GM19351 (cell line): ENCODE measurements around the gene ZNF462.

ENCODE experiments used
- ATAC-seq: cut with Tn5 transposase; IDR thresholded peaks from one replicate; pipeline ENCODE4 v1.9.1; 2021; ENCODE audit warnings: mild to moderate bottlenecking, moderate library complexity; ENCODE audit not compliant: unreplicated experiment

Gene ZNF462

DNA sequence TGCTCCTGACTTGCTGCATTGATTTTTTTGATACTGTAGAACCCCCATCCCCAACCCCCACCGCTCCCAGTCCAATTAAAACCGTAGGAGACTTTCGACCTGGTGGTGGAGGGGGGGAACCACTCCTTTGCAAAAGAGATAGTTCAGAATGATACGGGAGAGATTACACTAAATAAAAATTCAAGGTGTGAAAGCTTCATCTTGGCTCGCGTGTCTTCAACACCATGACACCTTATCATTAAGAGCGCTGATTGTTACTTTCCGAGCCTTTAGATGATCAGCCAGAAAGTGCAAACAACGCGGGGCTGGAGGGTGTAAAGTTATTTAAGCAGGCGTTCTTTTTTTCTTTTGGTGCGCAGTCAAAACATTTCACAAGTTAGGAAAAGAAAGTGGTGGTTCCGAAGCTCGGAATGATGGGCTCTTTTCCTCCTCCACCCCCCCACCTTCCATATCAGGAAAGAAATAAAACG is 1.3 kb upstream of the ZNF462 start:
- no peak for ATAC-seq

GRCh38 chr9:106862110-106862820 is 701 bp upstream of the ZNF462 start:
- no peak for ATAC-seq

DNA sequence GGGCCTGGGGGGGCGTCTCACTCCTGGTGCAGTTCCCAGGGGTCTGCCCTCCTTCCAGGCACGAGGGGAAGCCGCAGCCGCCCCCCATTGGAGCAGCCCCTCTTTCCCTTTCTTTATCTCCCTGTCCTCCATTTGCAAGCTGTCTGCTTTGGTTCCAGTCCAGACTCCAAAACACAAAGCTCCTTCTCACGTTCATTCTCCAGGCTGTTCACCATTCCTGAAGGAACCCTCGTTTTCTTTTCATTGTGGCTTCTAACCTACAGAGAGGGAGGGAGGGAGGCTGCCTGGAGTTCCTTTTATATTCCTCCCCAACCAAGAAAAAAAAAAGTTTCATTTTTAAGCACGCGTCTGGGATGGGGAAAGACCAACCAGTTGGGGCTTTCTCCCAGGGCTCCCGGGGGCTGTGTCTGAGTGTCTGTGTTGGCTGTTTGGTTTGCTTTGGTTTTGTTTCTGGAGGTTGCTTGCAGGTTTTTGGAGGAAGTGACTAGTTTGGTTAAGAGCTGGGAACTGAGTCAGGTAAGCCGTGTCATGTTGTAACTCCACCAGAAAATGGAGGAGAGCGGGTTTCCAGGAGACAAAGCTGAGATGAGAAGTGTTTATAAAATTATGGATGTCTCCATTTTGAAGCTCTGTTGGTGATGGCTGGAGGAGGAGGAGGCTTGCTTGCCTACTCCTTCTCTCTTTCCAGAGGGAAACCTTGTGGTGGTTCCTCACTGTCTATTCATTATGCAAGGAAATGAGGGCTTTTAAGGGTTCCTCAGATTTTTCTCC is 1.6 kb downstream of the ZNF462 start:
- no peak for ATAC-seq

DNA sequence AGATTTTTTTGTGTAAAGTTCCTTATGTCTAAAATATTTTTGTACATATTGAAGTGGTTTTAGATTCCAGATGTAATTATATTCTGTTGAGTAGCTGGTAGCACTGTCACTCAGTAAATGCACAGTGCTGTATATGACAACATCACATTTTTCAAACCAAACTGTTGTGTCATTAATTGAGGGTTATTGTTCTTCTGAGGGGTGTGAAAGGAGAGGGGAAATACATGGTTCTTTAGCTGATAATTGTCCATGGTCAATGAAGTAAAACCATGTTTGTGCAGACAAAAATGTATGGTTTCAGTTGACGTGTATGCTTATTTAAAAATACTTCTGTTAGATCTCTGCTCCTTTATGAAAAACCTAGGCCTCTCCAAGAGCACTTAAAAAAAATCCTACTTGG is 3.3 kb downstream of the ZNF462 start:
- no peak for ATAC-seq

- no peak for ATAC-seq
These were observed 4.3 kb downstream of the ZNF462 start for GRCh38 chr9:106867286-106867685.

- ATAC-seq, result no peak
These were observed 5.1 kb downstream of the ZNF462 start for GRCh38 chr9:106868087-106868486.

GRCh38 chr9:106868565-106868964 is 5.6 kb downstream of the ZNF462 start:
- no peak for ATAC-seq

DNA sequence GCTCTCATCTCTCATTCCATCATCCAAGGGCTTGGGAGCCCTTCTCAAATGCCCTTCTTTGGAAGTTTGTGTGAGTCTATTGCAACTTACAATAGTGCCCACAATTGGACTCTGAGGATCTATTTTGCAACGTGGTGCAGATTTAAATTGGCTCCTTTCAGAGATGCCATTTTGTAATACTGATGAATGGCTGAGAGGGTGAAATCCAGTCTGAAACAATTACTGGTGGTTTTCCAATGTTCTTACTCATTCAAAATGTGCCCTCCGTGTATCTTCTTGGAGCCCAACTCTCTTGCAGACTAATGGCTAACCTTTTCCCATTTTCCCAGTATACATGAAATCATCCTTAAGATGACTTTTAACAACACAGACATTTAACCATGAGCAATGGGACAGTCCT is 6.1 kb downstream of the ZNF462 start:
- no peak for ATAC-seq

DNA sequence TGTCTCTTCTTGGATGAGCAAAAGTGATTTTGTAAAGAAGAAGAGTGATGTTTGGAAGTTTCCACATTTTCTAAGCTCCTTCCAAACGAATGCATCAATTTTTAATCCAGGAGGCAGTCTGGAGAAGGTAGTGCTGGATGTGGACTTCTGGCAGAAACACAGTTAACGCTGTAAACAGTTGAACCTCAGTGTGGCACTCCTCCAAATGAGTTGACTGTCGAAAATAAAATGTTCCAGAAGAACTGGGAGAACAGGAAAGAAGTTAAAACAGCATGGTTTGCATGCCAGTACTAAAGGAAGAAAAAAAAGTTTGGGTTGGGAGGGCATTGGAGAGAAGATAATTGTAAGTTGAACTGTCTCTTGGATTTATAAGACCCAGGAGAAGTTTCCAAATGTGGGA is 6.5 kb downstream of the ZNF462 start:
- no peak for ATAC-seq

- no peak for ATAC-seq
These were observed 9.7 kb downstream of the ZNF462 start for GRCh38 chr9:106872641-106873040.

- no peak for ATAC-seq
These were observed 11.1 kb downstream of the ZNF462 start for GRCh38 chr9:106874031-106874430.

DNA sequence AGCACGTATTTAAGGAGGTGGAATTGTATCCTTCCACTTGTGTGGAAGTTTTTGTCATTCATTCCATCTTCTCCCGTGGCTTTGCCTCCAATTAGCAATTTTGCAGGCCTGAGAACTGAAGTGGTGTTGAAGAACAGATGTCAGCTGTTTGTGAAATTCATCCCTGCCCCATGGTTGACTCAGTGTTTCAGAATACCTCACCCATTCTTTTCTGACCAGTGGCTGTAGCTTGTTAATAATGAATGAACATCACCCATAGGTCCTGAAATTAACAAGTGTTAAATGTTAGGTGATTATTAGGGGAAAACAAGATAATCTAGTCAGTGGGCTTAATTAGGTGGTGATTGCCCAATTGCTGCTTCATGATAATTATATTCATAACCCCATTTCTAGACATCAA is 11.7 kb downstream of the ZNF462 start:
- no peak for ATAC-seq

- no peak for ATAC-seq
These were observed 12.6 kb downstream of the ZNF462 start for GRCh38 chr9:106875529-106875928.

- no peak for ATAC-seq
These were observed 14.4 kb downstream of the ZNF462 start for GRCh38 chr9:106877345-106877744.

DNA sequence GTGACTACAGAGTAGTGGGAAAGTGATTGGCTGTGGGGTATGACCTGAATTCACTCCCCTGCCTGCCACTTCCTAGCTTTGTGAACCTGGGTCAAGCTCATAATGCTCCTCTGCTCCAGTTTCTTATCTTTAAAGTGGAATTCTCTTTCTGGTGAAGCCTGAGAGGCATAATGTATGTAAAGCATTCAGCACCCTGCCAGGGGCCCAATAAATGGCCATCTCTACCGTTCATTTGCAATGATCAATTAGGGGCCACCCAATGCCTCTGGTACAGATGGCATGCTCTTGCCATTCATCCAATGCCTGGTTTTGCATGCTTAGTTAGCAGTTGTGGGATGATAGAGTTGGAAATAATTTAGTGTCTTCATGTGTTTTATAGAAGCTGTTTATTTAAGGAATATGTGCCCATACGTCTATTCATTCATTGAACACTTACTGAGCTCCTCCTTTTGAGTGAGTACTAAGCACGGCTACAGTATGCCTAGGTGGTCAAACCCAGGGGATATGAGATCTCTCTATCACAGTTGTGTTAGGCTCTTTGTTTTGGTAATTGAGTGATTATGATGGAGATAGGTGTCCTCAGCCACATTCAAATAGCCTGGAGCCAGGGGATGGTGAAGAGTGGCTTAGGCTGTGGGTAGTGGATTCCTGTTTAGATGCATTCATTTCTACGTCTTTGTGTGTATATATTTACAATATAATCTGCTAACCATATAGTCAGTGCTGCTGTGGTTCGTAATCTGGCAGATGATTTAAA is 15.3 kb downstream of the ZNF462 start:
- ATAC-seq, result no peak

DNA sequence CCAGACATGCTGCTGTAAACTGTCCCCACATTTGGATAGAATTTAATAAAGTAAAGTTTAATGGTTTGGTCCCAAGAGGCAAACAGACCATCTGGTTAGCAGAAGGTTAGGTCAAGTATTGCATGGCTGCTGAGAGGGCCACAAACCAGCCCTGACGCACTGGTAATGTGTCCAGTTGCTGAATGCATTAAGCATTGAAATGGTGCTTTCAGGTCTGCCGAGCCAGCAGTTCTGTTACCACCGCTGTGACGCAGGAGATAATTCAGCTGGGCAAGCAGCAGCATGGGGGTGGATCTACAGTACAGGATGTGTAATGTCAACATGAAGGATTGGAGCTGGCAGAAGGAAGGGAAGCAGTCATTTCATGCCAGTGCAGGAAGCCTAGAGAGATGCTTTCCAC is 16.0 kb downstream of the ZNF462 start:
- ATAC-seq, result no peak

DNA sequence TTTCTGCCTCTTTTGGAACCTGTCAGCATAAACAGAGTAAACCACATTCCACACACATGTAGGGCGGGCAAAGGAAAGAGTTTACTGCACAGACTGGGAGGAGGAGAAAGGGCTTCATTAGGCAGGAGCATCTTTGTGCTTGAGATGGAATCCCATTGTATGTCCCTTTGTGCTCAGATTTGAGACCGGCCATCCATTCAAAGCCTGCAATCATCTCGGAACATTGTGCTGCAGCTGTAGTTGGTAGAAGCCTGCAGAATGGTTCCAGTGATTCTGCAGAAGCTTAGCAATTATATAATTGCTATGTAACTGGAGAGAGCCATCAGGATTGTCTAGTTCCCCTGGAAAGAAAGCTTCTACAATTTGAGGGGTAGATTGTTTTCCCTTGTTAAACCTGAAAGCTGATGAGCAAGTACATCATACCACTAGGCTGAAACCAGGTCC is 16.5 kb downstream of the ZNF462 start:
- no peak for ATAC-seq

GRCh38 chr9:106880081-106880480 is 17.1 kb downstream of the ZNF462 start:
- ATAC-seq, result no peak

DNA sequence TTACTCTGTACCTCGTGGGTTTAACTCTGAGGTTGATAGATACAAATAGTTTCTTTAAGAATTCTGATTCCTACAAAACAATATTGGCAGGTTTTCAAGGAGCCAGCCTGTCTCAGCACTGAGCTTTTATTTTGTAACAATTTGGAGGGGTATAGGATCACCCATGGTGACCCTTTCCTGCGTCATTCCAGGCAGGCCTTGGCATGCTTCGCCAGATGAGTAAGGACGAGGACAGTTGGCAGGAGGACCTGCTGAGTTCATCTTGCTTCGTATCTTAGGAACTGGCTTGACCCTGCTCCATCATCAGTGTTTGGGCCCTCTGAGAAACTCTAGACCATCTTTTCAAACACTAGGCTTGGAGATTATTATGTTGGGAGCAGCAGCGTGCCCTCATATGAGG is 17.9 kb downstream of the ZNF462 start:
- no peak for ATAC-seq

GRCh38 chr9:106883030-106883429 is 20.1 kb downstream of the ZNF462 start:
- ATAC-seq, result no peak

- no peak for ATAC-seq
These were observed 20.7 kb downstream of the ZNF462 start for GRCh38 chr9:106883626-106884190.
